MM.1S (cell line): ENCODE measurements around the gene RAB3GAP2.
"Not testable (repeated sequence)": the region's sequence is repeated elsewhere in the genome, so short reads cannot be mapped to it uniquely, and the experiment has no call there.

Experiments used
- DNase-seq: peaks from one replicate; pipeline ENCODE4 v3.0.0-alpha.2; 2015
- H2AFZ ChIP-seq: fragments of 300-600 bp; sonication (generic); 2 replicates; pipeline ENCODE4 v1.6.0; 2016; ENCODE audit warnings: antibody characterized with exemption, low read length
- H3F3A ChIP-seq: fragments of 300-600 bp; sonication (generic); 2 replicates; pipeline ENCODE4 v1.6.1; 2016; ENCODE audit warnings: mild to moderate bottlenecking, antibody characterized with exemption, low read length, moderate library complexity, mixed read lengths; ENCODE audit not compliant: insufficient read depth
- H3K27ac ChIP-seq: fragments of 300-600 bp; sonication (generic); 2 replicates; pipeline ENCODE4 v1.5.1; 2016; ENCODE audit warnings: mild to moderate bottlenecking, low read length
- H3K27me3 ChIP-seq: fragments of 300-600 bp; sonication (generic); replicated peaks from 2 replicates; pipeline ENCODE4 v1.6.0; 2016; ENCODE audit warnings: low read length; ENCODE audit not compliant: insufficient read depth
- H3K36me3 ChIP-seq: fragments of 300-600 bp; sonication (generic); replicated peaks from 2 replicates; pipeline ENCODE4 v1.6.1; 2016; ENCODE audit warnings: mild to moderate bottlenecking, low read length, mixed read lengths; ENCODE audit not compliant: insufficient read depth
- H3K4me1 ChIP-seq: fragments of 300-600 bp; sonication (generic); 2 replicates; pipeline ENCODE4 v1.6.1; 2016; ENCODE audit warnings: low read length, mixed read lengths
- H3K4me2 ChIP-seq: fragments of 300-600 bp; sonication (generic); 2 replicates; pipeline ENCODE4 v1.6.0; 2016; ENCODE audit warnings: low read depth, low read length
- H3K4me3 ChIP-seq: fragments of 300-600 bp; sonication (generic); 2 replicates; pipeline ENCODE4 v1.5.1; 2016; ENCODE audit warnings: low read length, mixed read lengths
- H3K79me2 ChIP-seq: fragments of 300-600 bp; sonication (generic); 2 replicates; pipeline ENCODE4 v1.6.1; 2016; ENCODE audit warnings: mixed run types, low read length, mixed read lengths
- H3K9ac ChIP-seq: fragments of 300-600 bp; sonication (generic); 2 replicates; pipeline ENCODE4 v1.6.1; 2016; ENCODE audit warnings: low read length, mixed read lengths
- H3K9me2 ChIP-seq: fragments of 300-600 bp; sonication (generic); replicated peaks from 2 replicates; pipeline ENCODE4 v1.6.1; 2016; ENCODE audit warnings: mild to moderate bottlenecking, low read length, mixed read lengths; ENCODE audit not compliant: insufficient read depth
- H3K9me3 ChIP-seq: fragments of 300-600 bp; sonication (generic); replicated peaks from 2 replicates; pipeline ENCODE4 v1.6.1; 2016; ENCODE audit warnings: mild to moderate bottlenecking, low read length, mixed read lengths; ENCODE audit not compliant: insufficient read depth
- H4K20me1 ChIP-seq: fragments of 300-600 bp; sonication (generic); 2 replicates; pipeline ENCODE4 v1.6.1; 2016; ENCODE audit warnings: mild to moderate bottlenecking, low read length, moderate library complexity, mixed read lengths; ENCODE audit not compliant: insufficient read depth
- CTCF ChIP-seq: fragments of 300-600 bp; sonication (generic); IDR thresholded peaks from 2 replicates; pipeline ENCODE4 v1.5.1; 2016; ENCODE audit warnings: antibody characterized with exemption, low read length, mixed read lengths
- EZH2 ChIP-seq: fragments of 300-600 bp; sonication (generic); optimal IDR thresholded peaks from 2 replicates; pipeline ENCODE3; 2017; ENCODE audit warnings: low read depth, mild to moderate bottlenecking, antibody characterized with exemption, low read length, mixed read lengths
- EZH2phosphoT487 ChIP-seq: fragments of 300-600 bp; sonication (generic); IDR thresholded peaks from 2 replicates; pipeline ENCODE4 v1.6.1; 2018; ENCODE audit warnings: antibody characterized with exemption, low read length

RAB3GAP2 gene

GRCh38 chr1:220241072-220241663, 31.1 kb downstream of the RAB3GAP2 start:
- H3K9me2 ChIP-seq: no peaks in the 10 kb centered on the region
- H3F3A ChIP-seq: no peaks in the 10 kb centered on the region
- no peaks in the 10 kb centered on the region for H3K27me3 ChIP-seq
- TF ChIP-seq CTCF (no peak), EZH2 (no peak), EZH2phosphoT487 (no peak)
- H3K36me3 ChIP-seq: no peaks in the 10 kb centered on the region
- no peak for DNase-seq
- H2AFZ ChIP-seq: no peak overlapping the region
- H3K79me2 ChIP-seq: peaks cover 77% of the 10 kb centered on the region
- no peak overlapping the region for H3K9ac ChIP-seq
- no peak overlapping the region for H3K4me3 ChIP-seq
- H3K4me2 ChIP-seq: no peak overlapping the region
- H4K20me1 ChIP-seq: no peaks in the 10 kb centered on the region
- no peak overlapping the region for H3K27ac ChIP-seq
- peaks cover 19% of the 10 kb centered on the region for H3K4me1 ChIP-seq
- H3K9me3 ChIP-seq: no peaks in the 10 kb centered on the region

DNA sequence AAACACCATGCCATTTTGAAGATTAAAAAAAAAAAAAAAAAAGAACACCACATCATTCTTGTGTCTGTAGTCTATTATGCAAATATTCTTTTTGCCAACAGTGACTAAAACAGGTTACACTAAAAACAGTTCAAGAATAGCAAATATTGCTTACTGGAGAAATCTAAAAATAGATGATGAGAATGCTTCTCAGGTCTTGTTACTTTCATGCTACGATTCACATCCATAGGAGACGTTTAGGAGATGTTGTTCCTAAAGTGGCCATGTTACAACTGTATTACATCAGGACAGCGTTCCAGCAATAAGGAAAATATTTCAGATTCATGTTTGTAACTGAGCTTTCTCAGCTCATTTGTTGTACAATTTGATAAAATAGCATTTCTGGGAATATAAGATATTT, 32.3 kb downstream of the RAB3GAP2 start:
- Histone ChIP-seq H3K9ac (no peak overlapping the region), H3K36me3 (no peaks in the 10 kb centered on the region), H3K4me2 (peak overlapping the region; percentile 28; the same call in 1 of the 2 replicates), H2AFZ (no peak overlapping the region), H3K27me3 (no peaks in the 10 kb centered on the region), H3K9me3 (no peaks in the 10 kb centered on the region), H3K4me1 (peaks cover 19% of the 10 kb centered on the region), H3K9me2 (no peaks in the 10 kb centered on the region), H3K4me3 (no peak overlapping the region), H4K20me1 (no peaks in the 10 kb centered on the region; the same call in 1 of the 2 replicates), H3K79me2 (peaks cover 83% of the 10 kb centered on the region), H3K27ac (no peak overlapping the region), H3F3A (no peaks in the 10 kb centered on the region)
- TF ChIP-seq EZH2phosphoT487: no peak
- no peak for DNase-seq

- Histone ChIP-seq H3K9me2 (no peaks in the 10 kb centered on the region), H2AFZ (no peak overlapping the region), H3K9ac (no peak overlapping the region), H3K27ac (no peak overlapping the region), H3K27me3 (no peaks in the 10 kb centered on the region), H3K9me3 (no peaks in the 10 kb centered on the region), H4K20me1 (no peaks in the 10 kb centered on the region; the same call in 1 of the 2 replicates), H3K36me3 (no peaks in the 10 kb centered on the region), H3K4me1 (peaks cover 19% of the 10 kb centered on the region), H3K79me2 (peaks cover 82% of the 10 kb centered on the region), H3K4me2 (no peak overlapping the region), H3F3A (no peaks in the 10 kb centered on the region), H3K4me3 (no peak overlapping the region)
- no peak for DNase-seq
- TF ChIP-seq EZH2phosphoT487: no peak
- no peak for TF ChIP-seq CTCF
- no peak for TF ChIP-seq EZH2
Measured at GRCh38 chr1:220239213-220239612, 33.0 kb downstream of the RAB3GAP2 start.

DNA sequence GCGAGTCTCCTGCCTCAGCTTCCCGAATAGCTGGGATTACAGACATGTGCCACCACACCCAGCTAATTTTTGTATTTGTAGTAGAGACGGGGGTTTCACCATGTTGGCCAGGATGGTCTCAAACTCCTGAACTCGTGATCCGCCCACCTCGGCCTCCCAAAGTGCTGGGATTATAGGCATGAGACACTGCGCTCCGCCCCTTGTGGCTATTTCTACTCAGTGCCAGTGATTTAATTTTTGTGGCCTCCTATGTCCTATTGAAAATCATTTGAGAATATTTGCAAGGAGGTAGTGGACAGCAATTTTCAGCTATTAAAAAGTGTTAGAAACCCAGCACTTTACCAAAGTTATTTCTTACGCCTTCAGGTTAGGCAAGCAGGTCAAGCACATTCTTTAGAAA, 36.0 kb downstream of the RAB3GAP2 start:
- not testable (repeated sequence) for H4K20me1 ChIP-seq, H3K9me2 ChIP-seq, H3K4me2 ChIP-seq, H3K27me3 ChIP-seq, H3K9ac ChIP-seq, H3K36me3 ChIP-seq, H3K27ac ChIP-seq, H3F3A ChIP-seq, DNase-seq, H3K9me3 ChIP-seq, H2AFZ ChIP-seq, H3K4me3 ChIP-seq
- H3K79me2 ChIP-seq: peaks cover 65% of the 10 kb centered on the region
- peaks cover 16% of the 10 kb centered on the region for H3K4me1 ChIP-seq
